HG03025 (cell line): ENCODE data around the gene MTARC1.

Source experiments
- ATAC-seq: cut with Tn5 transposase; IDR thresholded peaks from one replicate; pipeline ENCODE4 v1.9.1; 2021; ENCODE audit warnings: mild to moderate bottlenecking, moderate library complexity; ENCODE audit not compliant: unreplicated experiment, low FRiP score

The MTARC1 gene

GRCh38 chr1:220803401-220804201 lies 16.9 kb downstream of the MTARC1 start:
- no peak for ATAC-seq

GRCh38 chr1:220804202-220804586 lies 17.5 kb downstream of the MTARC1 start:
- ATAC-seq: no peak

GRCh38 chr1:220806408-220806807 lies 19.7 kb downstream of the MTARC1 start:
- ATAC-seq: no peak

- ATAC-seq: no peak
Observed at GRCh38 chr1:220807726-220808125, 21.0 kb downstream of the MTARC1 start.

- ATAC-seq: no peak
Observed at GRCh38 chr1:220808345-220809186, 21.9 kb downstream of the MTARC1 start.

- ATAC-seq: no peak
Observed at GRCh38 chr1:220809187-220809550, 22.5 kb downstream of the MTARC1 start.

- no peak for ATAC-seq
Observed at GRCh38 chr1:220809704-220810103, 23.0 kb downstream of the MTARC1 start.

- ATAC-seq: peak; percentile 92
Observed at GRCh38 chr1:220810179-220810653, 23.5 kb downstream of the MTARC1 start.

- no peak for ATAC-seq
Observed at GRCh38 chr1:220810963-220811362, 24.2 kb downstream of the MTARC1 start.

GRCh38 chr1:220811695-220812094 lies 25.0 kb downstream of the MTARC1 start:
- no peak for ATAC-seq

- no peak for ATAC-seq
Observed at GRCh38 chr1:220812308-220812707, 25.6 kb downstream of the MTARC1 start.

- no peak for ATAC-seq
Observed at GRCh38 chr1:220813013-220813412, 26.3 kb downstream of the MTARC1 start.

GRCh38 chr1:220815409-220815808 lies 28.7 kb downstream of the MTARC1 start:
- ATAC-seq: no peak

- no peak for ATAC-seq
Observed at GRCh38 chr1:220817907-220818306, 31.2 kb downstream of the MTARC1 start.

- ATAC-seq: no peak
Observed at GRCh38 chr1:220818421-220819173, 31.9 kb downstream of the MTARC1 start.

GRCh38 chr1:220819467-220820026 lies 32.8 kb downstream of the MTARC1 start:
- no peak for ATAC-seq

- no peak for ATAC-seq
Observed at GRCh38 chr1:220824031-220824989, 37.6 kb downstream of the MTARC1 start.

GRCh38 chr1:220825819-220826551 lies 39.3 kb downstream of the MTARC1 start:
- ATAC-seq: no peak

- ATAC-seq: no peak
Observed at GRCh38 chr1:220826729-220827128, 40.0 kb downstream of the MTARC1 start.
